A673 (cell line): ENCODE data around the gene RPAP3. TPM values are rescaled to one million over a fixed set of nuclear protein-coding genes. Genes with fewer than 3 reads are reported as not detected.

Experiments
- BruUV-seq: library from RNA; stranded (reverse); fragments of 400-500 nt; replicated peaks from 2 replicates; lab custom pipeline; 2021; lab: Mats Ljungman, UMichigan
- CTCF ChIA-PET: fragments of 300-600 bp; sonication (Branson Sonifier 250); formaldehyde crosslinking; loops from one replicate; lab custom pipeline; 2022; ENCODE audit warnings: antibody characterized with exemption; lab: Charles Lee
- POLR2A ChIA-PET: fragments of 300-600 bp; sonication (Branson Sonifier 250); formaldehyde crosslinking; loops from one replicate; lab custom pipeline; 2022; ENCODE audit warnings: antibody characterized with exemption; ENCODE audit not compliant: low non-redundant PET; lab: Charles Lee
- DNase-seq: peaks from one replicate; pipeline ENCODE4 v3.0.0-alpha.2; 2015; ENCODE audit warnings: low spot score
- H3K27ac ChIP-seq: fragments of 200-600 bp; sonication (generic); 2 replicates; pipeline ENCODE4 v1.5.1; 2016; ENCODE audit warnings: mixed run types, low read depth, mild to moderate bottlenecking, mixed read lengths, antibody characterized with exemption, low read length; ENCODE audit not compliant: poor library complexity, severe bottlenecking
- H3K27me3 ChIP-seq: fragments of 200-600 bp; sonication (generic); replicated peaks from 2 replicates; pipeline ENCODE4 v1.6.1; 2017; ENCODE audit warnings: mixed run types, low read depth, mild to moderate bottlenecking, mixed read lengths, antibody characterized with exemption, low read length; ENCODE audit not compliant: insufficient read depth, poor library complexity
- H3K36me3 ChIP-seq: fragments of 200-600 bp; sonication (generic); 2 replicates; pipeline ENCODE4 v1.6.1; 2016; ENCODE audit warnings: mixed run types, mild to moderate bottlenecking, mixed read lengths, antibody characterized with exemption, low read length; ENCODE audit not compliant: insufficient read depth, poor library complexity, severe bottlenecking
- H3K4me1 ChIP-seq: fragments of 200-600 bp; sonication (generic); 2 replicates; pipeline ENCODE4 v1.6.1; 2017; ENCODE audit warnings: mixed run types, mild to moderate bottlenecking, mixed read lengths, antibody characterized with exemption, low read length; ENCODE audit not compliant: insufficient read depth, poor library complexity, severe bottlenecking
- H3K4me3 ChIP-seq: fragments of 200-600 bp; sonication (generic); 2 replicates; pipeline ENCODE4 v1.5.1; 2016; ENCODE audit warnings: low read depth, mixed run types, mild to moderate bottlenecking, mixed read lengths, low read length; ENCODE audit not compliant: poor library complexity, severe bottlenecking
- H3K9me3 ChIP-seq: fragments of 200-600 bp; sonication (generic); 2 replicates; pipeline ENCODE4 v1.6.1; 2016; ENCODE audit warnings: mixed run types, low read depth, mild to moderate bottlenecking, mixed read lengths, antibody characterized with exemption, low read length; ENCODE audit not compliant: poor library complexity, severe bottlenecking
- CTCF ChIP-seq: fragments of 300-800, 200-600 bp; sonication (generic); conservative IDR thresholded peaks from 2 replicates; pipeline ENCODE4 v1.5.1; 2017; ENCODE audit warnings: low read depth, mild to moderate bottlenecking, antibody characterized with exemption, low read length, moderate library complexity, mixed read lengths
- EZH2 ChIP-seq: fragments of 200-600 bp; sonication (generic); IDR thresholded peaks from 2 replicates; pipeline ENCODE4 v1.6.1; 2017; ENCODE audit warnings: borderline replicate concordance, low read depth, mild to moderate bottlenecking, mixed read lengths, antibody characterized with exemption, low read length; ENCODE audit not compliant: poor library complexity, severe bottlenecking
- intact Hi-C: fragments of 100-400 bp; cut with micrococcal nuclease; formaldehyde crosslinking; loops from one replicate; pipeline ENCODE4 v1.10.0; 2022; ENCODE audit not compliant: unreplicated experiment
- total RNA-seq: library from RNA; stranded (reverse); gene quantifications from 2 replicates; pipeline ENCODE4 v1.2.3, GENCODE V29; 2021

RPAP3 gene
- total RNA-seq, 1 experiment from 2014 or later = 81.1 TPM

- TF ChIP-seq EZH2 = no peak
- no peak for TF ChIP-seq CTCF
- Histone ChIP-seq H3K27me3 (no peaks in the 10 kb centered on the region), H3K36me3 (no peaks in the 10 kb centered on the region), H3K27ac (no peak overlapping the region), H3K9me3 (no peaks in the 10 kb centered on the region), H3K4me3 (no peak overlapping the region), H3K4me1 (peaks cover 8% of the 10 kb centered on the region)
- ChIA-PET POLR2A (no interaction called here), CTCF (interaction anchor here (0.5 kb wide), 1 partner anchor 129 kb away, joined by 3 read pairs; no protein-coding TSS in a partner anchor)
- intact Hi-C loops = no loop called here
- DNase-seq = no peak
- BruUV-seq = no TSS peak
Measured at GRCh38 chr12:47707905-47708543, 2.2 kb upstream of the RPAP3 start.

DNA sequence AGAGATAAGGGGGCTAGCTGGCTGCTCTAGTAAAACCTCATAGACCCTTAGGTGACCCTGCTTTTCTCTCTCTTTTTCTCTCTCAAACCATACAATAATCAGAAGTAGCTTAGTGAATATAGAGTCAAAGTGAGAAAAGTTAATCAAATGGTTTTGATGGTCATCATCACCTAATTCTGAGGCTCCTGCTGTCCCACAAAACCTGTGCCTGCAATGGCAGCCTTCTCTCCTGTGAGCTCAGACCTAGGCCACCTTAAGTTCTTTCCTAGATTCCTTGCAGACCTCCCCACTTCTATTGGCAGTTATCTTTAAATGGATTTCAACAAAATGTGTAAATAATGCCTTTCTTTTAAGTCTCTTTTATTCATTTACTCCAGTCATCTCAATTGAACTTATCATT is 1.5 kb upstream of the RPAP3 start:
- intact Hi-C loops = no loop called here
- H3K27ac ChIP-seq = no peak overlapping the region
- ChIA-PET POLR2A (no interaction called here), CTCF (interaction anchor here (0.5 kb wide), 1 partner anchor 130 kb away, joined by 3 read pairs; no protein-coding TSS in a partner anchor)
- no peaks in the 10 kb centered on the region for H3K27me3 ChIP-seq
- DNase-seq = no peak
- TF ChIP-seq CTCF (no peak), EZH2 (no peak)
- no peaks in the 10 kb centered on the region for H3K9me3 ChIP-seq
- H3K4me1 ChIP-seq = peaks cover 8% of the 10 kb centered on the region
- no peaks in the 10 kb centered on the region for H3K36me3 ChIP-seq
- no peak overlapping the region for H3K4me3 ChIP-seq
- BruUV-seq = no TSS peak

GRCh38 chr12:47705229-47705565 is 633 bp downstream of the RPAP3 start:
- CTCF ChIA-PET = interaction anchor here (0.8 kb wide), 1 partner anchor 61 kb away, joined by 3 read pairs; no protein-coding TSS in a partner anchor
- H3K4me3 ChIP-seq = peak overlapping the region; percentile 69
- H3K9me3 ChIP-seq = no peaks in the 10 kb centered on the region
- no peaks in the 10 kb centered on the region for H3K27me3 ChIP-seq
- TF ChIP-seq EZH2 = no peak
- TF ChIP-seq CTCF = no peak
- no peak for DNase-seq
- H3K36me3 ChIP-seq = peaks cover 13% of the 10 kb centered on the region
- POLR2A ChIA-PET = no interaction called here
- peak overlapping the region; percentile 83 for H3K27ac ChIP-seq
- no TSS peak for BruUV-seq
- intact Hi-C loops = no loop called here
- H3K4me1 ChIP-seq = peaks cover 8% of the 10 kb centered on the region
